Stimulated activated CD8-positive, alpha-beta memory T cell treated with anti-CD3 and anti-CD28 coated beads, Interleukin-15, amount 100 ng/mL, for 4 hours (primary cell): Measurements from ENCODE around the gene TCN2.
"Not testable (repeated sequence)": the region's sequence is repeated elsewhere in the genome, so short reads cannot be mapped to it uniquely, and the experiment has no call there.

Source experiments
- DNase-seq, 2 donors: peaks; one replicate each; pipeline ENCODE4 v3.0.0-alpha.2; 2020; ENCODE audit warnings: low read depth in 2 of 2

TCN2 gene

DNA sequence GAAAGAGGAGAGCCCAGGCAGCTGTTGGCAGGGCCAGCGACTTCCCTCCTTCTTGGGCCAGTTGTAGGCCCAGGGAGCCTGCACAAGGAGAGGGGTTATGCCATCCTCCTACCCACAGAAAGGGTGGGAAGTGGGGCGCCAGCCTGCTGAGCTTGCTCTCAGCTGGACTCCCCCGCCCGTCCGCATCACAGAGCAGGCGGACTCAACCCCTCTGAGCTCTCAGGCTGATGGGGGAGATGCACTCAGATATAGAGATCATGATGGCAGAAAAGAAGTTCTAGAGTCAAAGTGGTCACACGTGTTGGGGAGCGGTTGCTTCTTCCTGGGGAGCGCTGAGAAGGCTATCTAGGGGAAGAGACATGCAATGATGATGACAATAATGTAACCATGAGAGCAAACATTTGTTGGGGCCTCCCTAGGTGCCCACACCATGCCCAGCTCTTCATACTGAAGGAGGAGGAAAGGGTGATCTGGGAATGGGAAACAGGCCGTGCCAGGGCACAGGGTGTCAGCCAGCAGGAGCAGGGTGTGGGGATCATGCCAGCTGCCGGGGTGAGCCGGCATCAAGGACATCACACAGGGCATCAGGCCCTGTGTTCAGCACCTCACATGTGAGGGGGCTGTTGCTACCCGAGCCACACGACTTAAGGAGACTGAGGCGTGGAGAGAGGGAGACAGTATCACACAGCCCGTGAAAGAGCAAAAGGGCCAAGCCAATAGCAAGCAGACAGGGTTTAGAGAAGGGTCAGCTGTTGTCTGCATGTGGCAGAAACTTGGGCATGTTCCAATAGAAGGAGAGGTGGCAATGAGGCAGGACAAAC, 36.3 kb downstream of the TCN2 start:
- no peak for DNase-seq

DNA sequence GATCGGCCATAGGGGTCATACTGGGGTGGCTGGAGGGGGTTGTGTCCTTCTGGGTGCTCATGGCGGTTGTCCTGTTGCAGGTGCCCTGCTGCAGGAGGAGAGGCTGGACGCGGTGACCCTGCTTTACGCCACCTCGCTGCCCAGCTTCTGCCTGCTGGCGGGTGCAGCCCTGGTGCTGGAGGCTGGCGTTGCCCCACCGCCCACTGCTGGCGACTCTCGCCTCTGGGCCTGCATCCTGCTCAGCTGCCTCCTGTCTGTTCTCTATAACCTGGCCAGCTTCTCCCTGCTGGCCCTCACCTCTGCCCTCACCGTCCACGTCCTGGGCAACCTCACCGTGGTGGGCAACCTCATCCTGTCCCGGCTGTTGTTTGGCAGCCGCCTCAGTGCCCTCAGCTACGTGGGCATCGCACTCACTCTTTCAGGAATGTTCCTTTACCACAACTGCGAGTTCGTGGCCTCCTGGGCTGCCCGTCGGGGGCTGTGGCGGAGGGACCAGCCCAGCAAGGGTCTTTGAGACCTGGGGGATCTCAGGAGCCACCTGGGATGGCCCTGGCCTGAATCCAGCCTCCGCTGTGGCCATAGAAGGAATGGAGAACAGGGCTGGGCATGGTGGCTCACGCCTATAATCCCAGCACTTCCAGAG, 39.7 kb downstream of the TCN2 start:
- DNase-seq: no peak

DNA sequence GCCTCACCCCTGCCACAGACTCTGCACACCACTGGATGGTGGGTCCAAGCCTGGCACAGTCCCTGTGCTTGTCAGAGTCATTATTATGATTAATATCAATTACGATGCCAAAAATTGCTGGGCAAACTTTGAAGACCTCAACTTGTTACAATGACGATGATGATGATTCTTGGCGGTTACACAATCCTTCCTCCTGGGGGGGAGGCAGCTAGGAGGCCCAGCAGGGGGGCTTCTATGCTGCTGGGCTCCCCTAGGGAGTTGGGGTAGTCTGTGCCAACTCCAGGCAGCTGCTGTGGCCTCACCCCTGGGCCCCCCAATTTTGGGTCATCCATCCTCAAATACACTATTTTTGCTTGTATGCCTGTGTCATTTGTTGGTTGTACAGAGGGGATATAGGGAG, 40.6 kb downstream of the TCN2 start:
- no peak for DNase-seq

DNA sequence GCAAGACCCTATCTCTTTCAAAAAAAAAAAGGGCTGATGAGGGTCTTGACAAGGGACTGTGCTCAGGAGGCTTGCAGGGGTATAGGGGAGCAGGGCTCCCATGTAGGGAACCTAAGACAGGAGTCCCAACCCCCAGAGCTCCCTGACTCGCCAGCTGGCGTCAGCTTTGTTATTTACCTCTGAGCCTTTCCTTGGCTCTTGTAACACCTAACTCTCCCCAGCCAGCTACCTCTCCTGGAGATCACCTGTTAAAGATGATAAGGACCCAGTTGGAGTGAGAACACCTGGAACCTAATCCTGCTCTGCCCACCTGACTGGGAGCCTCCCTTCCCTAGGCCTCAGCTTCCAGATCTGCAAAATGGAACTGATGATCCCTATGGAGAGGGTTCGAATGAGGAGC, 41.9 kb downstream of the TCN2 start:
- no peak for DNase-seq

DNA sequence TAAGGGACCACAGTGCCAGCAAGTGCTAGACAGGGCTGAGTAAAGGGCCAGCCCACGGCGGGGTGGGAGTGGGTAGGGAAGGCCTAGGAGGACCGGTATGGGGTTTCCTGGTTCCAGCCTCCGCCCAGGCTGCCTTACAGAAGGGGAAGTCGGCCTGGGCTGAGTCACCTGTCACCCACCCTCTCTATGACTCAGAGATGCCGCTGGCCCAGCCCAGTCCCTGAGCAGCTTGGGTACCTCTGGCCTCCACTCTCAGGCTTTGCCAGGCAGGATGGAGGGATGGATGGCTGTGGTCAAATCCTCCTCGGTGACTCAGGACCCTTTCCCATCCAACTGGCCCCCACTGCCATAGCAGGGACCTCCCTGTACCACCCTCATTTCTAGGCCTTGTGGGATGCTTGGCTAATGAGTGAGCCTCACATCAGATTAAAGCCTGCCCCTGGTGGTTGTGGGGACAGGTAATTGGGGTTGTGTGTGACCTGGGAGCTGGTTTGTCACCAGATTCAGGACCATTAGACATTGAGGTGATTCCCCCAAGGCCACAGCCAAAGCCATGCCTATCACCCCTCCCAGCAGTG, 42.5 kb downstream of the TCN2 start:
- peak; percentile 80 to 85 for DNase-seq

DNA sequence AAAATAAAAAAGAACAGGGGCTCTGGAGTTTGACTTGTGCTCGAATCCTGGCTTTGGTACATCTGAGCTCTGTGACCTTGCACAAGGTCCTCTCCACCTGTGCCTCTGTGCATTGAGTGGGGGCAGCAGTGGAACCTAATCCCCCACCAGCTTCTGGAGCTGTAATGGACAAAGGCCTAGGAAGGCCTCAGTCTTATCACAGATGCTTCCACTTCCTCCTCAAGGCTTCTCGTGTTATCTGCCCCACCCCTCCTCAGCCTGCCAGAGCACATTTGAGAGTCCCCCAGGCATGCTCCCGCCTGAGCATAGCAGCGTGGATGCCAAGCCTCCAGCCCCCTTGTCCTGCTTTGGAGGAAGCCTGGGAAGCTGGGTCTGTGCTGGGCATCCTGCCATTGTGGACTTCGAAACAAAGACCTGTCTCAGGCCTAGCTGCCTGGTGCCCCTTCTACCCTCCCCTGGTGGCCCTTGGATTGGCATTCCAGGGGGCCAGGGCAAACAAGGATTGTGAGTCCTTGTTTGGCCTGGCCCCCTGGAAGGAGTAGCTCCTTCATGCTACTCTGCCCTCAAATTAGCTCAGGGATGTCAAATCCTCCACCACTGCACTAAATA, 43.6 kb downstream of the TCN2 start:
- no peak for DNase-seq

DNA sequence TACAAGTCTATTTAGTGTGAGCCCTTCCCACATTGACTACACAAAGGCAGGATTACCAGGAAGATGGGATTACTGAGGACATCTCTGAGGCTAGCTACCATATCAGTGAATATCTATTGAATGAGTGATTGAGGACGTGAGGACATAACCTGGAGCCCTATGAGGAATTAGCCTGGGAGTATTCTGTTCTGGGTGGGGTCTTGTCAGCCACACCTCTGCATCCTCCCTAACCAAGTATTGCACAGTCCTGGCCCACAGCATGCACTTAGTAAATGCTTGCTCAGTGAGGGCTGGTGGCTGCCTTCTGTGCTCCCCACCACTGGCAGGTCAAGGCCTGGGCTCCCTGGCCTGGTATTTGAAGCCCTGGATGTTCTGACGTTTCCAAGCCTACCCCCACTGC, 45.9 kb downstream of the TCN2 start:
- no peak for DNase-seq

DNA sequence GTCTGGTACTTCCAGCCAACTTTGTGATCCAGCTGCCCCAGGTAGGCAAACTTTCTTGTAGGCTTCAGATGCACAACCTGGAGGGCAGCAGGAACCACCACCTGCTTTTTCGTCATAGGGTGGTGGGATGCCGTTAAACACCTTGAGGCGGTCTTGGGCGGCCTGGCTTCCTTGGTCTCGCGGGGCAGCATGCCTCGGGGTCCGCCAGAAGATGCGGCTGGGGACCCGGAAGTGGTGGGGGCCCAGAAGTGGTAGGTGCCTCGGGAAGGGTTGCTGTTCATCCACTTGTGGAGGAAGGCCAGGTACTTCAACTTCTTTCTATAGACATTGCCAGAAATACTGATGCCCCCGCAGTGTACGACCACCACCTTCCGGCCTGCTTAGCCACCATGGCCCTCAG, 47.4 kb downstream of the TCN2 start:
- DNase-seq: no peak

DNA sequence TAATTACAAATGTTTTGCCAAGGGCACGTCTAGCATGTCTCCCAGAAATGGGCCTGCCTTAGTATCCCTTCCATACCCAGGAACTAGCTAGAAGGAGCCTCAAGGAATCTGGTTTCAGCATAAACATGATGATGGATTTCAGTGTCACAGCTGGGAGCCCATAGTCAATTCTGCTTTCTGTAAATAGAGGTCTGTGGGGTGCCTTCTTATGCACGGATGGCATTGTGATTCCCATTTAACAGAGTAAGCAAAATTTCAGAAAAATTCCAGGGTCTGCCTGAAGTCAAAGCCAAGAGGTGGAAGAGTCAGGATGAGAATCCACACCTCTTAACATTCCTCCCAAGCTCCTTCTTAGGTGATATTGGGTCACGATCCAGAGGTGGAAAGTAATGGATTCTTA, 48.6 kb downstream of the TCN2 start:
- no peak for DNase-seq

DNA sequence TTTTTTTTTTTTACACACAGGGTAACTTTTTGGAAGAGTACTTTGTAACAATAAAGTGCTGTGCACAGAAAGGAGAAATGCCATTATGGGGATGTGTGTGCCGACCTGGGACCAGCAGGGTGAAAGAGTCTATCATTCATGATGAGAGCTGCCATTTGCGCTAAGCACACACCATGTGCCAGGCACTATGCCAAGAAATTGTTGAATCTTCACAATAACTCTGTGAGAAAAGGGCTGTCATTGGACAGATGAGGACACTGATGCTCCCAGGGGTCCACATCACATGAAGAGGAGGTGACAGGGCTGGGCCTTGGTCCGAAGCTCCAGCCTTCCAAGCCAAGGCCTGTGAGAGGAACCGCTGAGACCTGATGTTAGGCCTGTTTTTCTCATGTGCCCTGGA, 55.1 kb downstream of the TCN2 start:
- DNase-seq: no peak

DNA sequence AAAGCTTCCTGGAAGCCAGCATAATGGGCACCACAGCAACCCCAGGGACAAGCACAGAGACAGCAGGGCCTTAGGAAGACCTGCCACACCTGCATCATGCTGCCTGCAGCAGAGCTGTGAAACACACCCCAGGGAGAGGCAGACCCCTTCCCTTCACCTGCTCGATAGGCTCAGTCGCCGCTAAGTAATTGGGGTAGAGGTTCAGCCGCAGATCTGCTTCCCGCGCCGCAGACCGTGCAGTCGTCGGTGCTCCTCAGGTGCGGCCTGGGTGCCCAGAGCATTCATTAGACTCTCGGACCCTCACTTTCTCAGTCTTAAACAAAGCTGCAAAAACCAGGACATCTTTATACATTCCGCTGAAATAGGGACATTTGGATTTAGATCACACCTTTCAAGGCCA, 57.8 kb downstream of the TCN2 start:
- DNase-seq: no peak

DNA sequence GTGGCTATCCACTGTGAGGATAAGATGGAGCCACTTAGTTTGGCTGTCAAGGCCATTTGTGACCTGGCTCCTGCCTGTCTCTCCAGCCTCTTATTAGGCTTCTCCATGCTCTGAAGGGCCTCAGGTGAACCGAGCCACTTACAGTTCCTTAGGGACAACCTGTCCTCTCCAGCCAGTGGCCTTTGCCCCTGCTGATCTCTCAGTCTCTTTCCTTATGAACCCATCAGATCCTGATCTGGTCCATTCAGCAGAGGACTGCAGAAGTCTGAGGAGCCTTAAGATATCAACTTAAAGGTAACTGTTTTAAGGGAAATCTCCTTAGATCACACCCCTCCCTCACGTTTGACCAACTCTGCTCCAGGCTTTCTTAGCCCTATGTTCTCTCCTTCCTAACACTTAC, 58.3 kb downstream of the TCN2 start:
- no peak for DNase-seq

DNA sequence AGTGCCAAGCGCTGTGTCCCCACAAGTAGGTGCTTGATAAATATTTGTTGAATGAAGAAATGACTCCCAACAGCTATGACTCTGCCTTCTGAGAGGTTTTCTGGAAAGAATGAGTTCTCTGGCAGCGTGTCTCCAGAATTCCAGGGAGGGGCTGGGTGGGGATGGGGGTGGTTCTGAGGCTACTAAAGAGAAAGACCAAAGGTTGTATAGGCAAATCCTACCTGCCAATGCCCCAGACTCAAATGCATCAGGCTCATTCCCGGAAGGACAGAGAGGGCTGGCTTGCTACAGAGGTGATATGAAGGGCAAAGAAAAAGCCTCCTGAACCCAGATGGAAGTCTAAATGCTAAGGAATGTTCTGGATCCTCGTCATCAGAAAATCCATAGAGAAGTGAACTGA, 58.8 kb downstream of the TCN2 start:
- no peak for DNase-seq

DNA sequence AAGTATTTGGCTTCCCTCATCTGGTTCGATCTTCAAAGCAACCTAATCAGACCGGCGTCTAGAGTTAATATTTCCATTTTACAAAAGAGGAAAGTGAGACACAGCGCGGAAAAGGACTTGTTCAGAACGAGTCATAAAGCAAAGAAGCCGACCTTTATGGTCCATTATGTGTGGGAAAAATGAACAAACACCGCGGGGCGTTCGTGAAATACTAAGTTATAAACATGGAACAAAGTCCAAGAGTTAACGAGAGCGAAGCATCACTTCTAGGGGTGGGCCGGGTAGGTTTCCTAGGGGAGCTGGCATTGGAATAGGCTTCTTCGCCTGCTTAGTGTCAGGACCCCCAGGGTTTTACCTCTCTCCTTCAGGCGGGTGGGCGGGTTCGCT, 60.1 kb downstream of the TCN2 start:
- no peak for DNase-seq

DNA sequence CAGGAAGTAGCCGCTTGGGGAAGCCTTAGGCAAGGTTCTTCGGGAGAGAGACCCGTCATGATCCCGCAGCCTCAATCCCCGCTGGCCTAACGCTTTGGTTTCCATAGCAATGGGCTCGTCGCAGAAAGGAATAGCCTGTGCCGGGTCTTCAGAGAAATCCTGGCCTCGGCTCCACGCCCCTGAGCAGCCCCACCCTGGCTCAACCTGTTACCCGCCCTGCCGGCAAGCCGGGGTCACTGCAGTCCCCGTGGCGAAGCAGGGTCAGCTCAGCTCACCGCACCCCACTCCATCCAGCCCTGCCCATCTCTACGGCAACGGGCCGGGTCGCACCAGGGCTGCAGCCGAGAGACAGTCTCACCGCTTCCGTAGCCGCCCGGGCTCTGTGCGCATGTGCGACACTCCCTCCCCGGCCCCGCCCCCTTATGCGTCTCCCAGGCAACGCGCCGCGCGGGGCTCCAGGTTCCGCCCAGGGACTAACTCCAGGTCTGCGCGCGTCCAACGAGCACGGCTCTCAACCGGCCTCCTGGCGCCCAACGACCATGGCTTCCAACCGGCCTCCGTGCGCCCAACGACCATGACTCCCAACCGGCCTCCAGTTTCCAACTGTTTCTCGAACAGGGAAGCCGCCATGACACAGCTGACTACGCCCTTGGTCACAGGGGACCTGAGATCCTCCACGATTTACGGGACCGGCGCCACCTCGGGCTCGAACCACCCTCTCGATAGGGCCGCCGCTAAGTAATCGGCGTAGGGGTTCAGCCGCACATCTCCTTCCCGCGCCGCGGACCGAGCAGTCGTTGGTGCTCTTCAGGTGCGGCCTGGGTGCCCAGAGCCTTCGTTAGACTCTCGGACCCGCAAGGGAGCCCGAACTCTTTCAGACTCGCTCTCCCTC, 60.8 kb downstream of the TCN2 start, which contains the start of gene DUSP18:
TSS of gene DUSP18 (minus strand) at position 382 of the 892 bp plus-strand sequence. CDS start 3,872 bp downstream, outside the sequence.
- peak; percentile 83 to 89 for DNase-seq

DNA sequence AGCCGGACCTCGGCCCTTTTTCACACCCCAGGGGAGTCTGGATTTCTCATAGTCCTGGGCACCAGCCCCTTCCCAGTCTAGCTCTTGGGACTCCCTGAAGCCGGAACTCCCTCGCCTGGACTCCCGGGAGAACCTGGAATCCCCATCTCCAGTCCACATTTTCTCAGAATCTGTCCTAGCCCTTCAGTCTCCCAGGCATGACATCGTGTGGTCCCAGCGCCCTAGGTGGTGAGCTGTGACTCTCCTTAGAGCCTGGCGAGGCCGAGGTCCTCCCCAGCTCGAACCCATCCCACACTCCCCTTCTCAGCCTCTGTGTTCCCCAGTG, 61.4 kb downstream of the TCN2 start:
- DNase-seq: no peak

DNA sequence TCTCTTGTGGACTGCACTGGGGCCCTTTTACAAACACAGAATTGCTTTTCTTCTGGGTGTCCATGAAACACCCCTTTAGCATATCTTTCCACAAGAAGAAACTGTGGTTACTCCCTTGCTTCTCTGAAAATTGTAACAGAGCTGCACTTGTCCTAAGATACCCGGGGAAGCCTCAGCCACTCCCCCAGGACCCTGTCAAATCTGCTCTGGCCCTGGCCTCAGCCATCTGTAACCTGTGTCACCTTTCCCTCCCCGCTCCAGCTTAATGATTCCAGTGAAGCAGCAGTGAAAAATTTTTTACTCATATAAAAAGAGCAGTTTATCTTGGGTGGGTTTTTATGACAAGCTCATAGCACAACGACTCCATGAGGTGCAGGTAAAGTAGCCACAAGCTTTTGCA, 64.1 kb downstream of the TCN2 start:
- no peak for DNase-seq

DNA sequence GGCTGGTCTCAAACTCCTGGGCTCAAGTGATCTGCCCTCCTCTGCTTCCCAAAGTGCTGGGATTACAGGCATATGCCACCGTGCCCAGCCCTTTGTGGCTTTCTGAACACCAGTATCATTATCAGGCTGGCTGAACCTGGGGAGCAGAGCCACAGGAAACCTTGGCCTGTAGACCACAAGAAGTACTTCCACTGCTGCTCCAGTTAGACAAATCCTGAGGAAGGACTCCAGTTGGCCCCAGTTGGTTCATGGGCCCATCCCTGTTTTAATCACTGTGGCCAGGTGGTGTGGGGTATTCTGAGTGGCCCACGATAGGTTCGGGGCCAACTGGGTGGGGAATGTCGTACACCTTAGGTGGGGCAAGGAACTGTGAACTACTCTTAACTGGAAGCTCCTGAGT, 66.2 kb downstream of the TCN2 start:
- DNase-seq: no peak

DNA sequence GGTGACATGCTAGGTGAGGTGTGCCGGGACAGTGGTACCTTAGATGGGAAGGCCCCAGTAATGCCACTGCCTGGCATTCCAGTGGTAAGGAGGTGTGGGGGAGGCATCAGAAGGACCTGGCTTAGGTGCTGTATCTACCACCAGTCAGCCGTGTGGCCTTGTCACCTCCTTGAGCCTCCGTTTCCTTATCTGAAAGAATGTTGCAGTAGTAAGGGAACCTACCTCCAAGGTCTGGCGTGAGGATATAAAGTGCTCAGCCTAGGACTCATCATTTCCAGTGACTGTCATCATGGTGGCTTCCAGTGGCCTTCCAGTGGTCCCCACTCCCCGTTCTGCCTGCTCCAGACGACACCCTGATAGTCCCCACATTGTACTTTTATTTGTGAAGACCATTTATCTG, 67.5 kb downstream of the TCN2 start:
- no peak for DNase-seq

DNA sequence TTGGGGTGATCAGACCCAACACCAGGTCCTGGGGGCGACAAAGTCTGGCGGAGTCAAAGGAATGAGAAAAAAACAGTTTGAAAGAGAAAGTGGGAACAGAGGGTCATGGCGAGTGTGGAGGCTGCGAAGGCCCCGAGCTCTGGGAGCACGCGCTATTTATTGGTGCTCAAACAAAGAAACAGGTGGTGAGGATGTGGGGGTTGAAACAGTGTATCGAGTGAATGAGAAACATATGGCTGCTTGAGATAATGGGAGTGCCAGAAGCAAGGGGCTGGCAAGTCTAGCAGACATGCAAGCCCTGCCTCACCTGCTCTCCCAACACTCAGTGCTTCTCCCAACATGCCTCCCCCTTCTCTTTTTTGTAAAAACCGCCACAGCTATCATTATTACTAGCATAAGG, 68.5 kb downstream of the TCN2 start:
- no peak for DNase-seq

DNA sequence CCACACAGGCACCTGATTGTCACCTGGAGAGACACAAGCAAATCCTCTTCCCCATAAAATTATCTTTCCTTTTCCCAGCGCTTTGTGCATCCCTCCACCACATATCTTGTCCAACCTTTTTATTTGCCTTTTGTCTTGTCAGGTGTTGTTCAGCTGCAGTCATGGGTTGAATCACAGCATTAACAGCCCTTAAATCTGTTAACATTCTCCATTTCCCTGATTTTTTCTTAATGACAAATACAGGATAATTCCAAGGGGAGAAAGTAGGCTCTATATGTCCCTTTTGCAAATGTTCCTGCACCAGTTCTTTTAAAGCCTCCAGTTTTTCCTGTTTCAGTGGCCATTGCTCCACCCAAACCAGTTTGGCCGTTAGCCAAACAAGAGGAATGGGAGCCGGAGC, 69.6 kb downstream of the TCN2 start:
- not testable (repeated sequence) for DNase-seq
